SH-SY5Y (cell line): Measurements from ENCODE around the gene MRPL36.

Experiments used
- GATA2 ChIP-seq: IDR thresholded peaks from 2 replicates; pipeline ENCODE4 v1.6.1; 2011; ENCODE audit warnings: mild to moderate bottlenecking, low read depth, low read length
- GATA3 ChIP-seq: IDR thresholded peaks from 2 replicates; pipeline ENCODE4 v1.6.1; 2011; ENCODE audit warnings: low read depth, mild to moderate bottlenecking, low read length, moderate library complexity

MRPL36 gene

GRCh38 chr5:1762121-1762882, 37.3 kb downstream of the MRPL36 start:
- TF ChIP-seq GATA2 = no peak
- TF ChIP-seq GATA3 = no peak

- TF ChIP-seq GATA2 (no peak), GATA3 (no peak)
These were observed 38.2 kb downstream of the MRPL36 start for GRCh38 chr5:1761453-1761755.

GRCh38 chr5:1760656-1761452, 38.8 kb downstream of the MRPL36 start:
- TF ChIP-seq GATA2 (no peak), GATA3 (no peak)

- TF ChIP-seq GATA2 = no peak
- no peak for TF ChIP-seq GATA3
These were observed 39.4 kb downstream of the MRPL36 start for GRCh38 chr5:1760231-1760630.

GRCh38 chr5:1759378-1759970, 40.2 kb downstream of the MRPL36 start:
- no peak for TF ChIP-seq GATA2
- no peak for TF ChIP-seq GATA3

GRCh38 chr5:1758574-1758973, 41.1 kb downstream of the MRPL36 start:
- TF ChIP-seq GATA3 = no peak
- no peak for TF ChIP-seq GATA2

GRCh38 chr5:1757511-1757910, 42.1 kb downstream of the MRPL36 start:
- no peak for TF ChIP-seq GATA3
- TF ChIP-seq GATA2 = no peak

- TF ChIP-seq GATA2 (no peak), GATA3 (no peak)
These were observed 43.2 kb downstream of the MRPL36 start for GRCh38 chr5:1756481-1756880.

GRCh38 chr5:1755321-1755949, 44.2 kb downstream of the MRPL36 start:
- TF ChIP-seq GATA2 (no peak), GATA3 (no peak)

- TF ChIP-seq GATA2 (no peak), GATA3 (no peak)
These were observed 45.0 kb downstream of the MRPL36 start for GRCh38 chr5:1754531-1755220.

GRCh38 chr5:1753490-1753889, 46.1 kb downstream of the MRPL36 start:
- TF ChIP-seq GATA3 = no peak
- TF ChIP-seq GATA2 = no peak

GRCh38 chr5:1752881-1753280, 46.8 kb downstream of the MRPL36 start:
- TF ChIP-seq GATA3 (no peak), GATA2 (no peak)

- no peak for TF ChIP-seq GATA3
- TF ChIP-seq GATA2 = no peak
These were observed 47.5 kb downstream of the MRPL36 start for GRCh38 chr5:1751864-1752822.
